Myocyte (in vitro differentiated cells): ENCODE data around the gene AQR. TPM values are rescaled to one million over a fixed set of nuclear protein-coding genes. Genes with fewer than 3 reads are reported as not detected.
"Not testable (repeated sequence)": the region's sequence is repeated elsewhere in the genome, so short reads cannot be mapped to it uniquely, and the experiment has no call there.

Experiments
- DNase-seq: peaks from one replicate; pipeline ENCODE4 v3.0.0-alpha.2; 2012; ENCODE audit warnings: low read depth
- total RNA-seq: library from RNA; depleted of rRNA; stranded (reverse); fragments of >200 nt; gene quantifications from 2 replicates; pipeline ENCODE4 v1.2.3, GENCODE V29; 2014

Gene AQR
- total RNA-seq, 1 donor from 2014 or later = 24.1 TPM

GRCh38 chr15:34953851-34954250 is 15.7 kb downstream of the AQR start:
- DNase-seq = no peak

GRCh38 chr15:34952481-34952880 is 17.1 kb downstream of the AQR start:
- no peak for DNase-seq

- DNase-seq = no peak
These were observed 17.5 kb downstream of the AQR start for GRCh38 chr15:34951993-34952392.

- no peak for DNase-seq
These were observed 24.6 kb downstream of the AQR start for GRCh38 chr15:34944936-34945335.

GRCh38 chr15:34943711-34944110 is 25.8 kb downstream of the AQR start:
- no peak for DNase-seq

- not testable (repeated sequence) for DNase-seq
These were observed 26.3 kb downstream of the AQR start for GRCh38 chr15:34943264-34943663.

- no peak for DNase-seq
These were observed 27.2 kb downstream of the AQR start for GRCh38 chr15:34942363-34942762.

GRCh38 chr15:34941831-34942230 is 27.7 kb downstream of the AQR start:
- no peak for DNase-seq

- DNase-seq = no peak
These were observed 28.3 kb downstream of the AQR start for GRCh38 chr15:34941185-34941698.

GRCh38 chr15:34933432-34933975 is 36.0 kb downstream of the AQR start:
- DNase-seq = no peak

GRCh38 chr15:34928349-34928748 is 41.2 kb downstream of the AQR start:
- not testable (repeated sequence) for DNase-seq

- DNase-seq = peak; percentile 50
These were observed 41.8 kb downstream of the AQR start for GRCh38 chr15:34927726-34928125.

- peak; percentile 15 for DNase-seq
These were observed 55.2 kb downstream of the AQR start for GRCh38 chr15:34914317-34914716.

GRCh38 chr15:34905047-34905446 is 64.5 kb downstream of the AQR start:
- no peak for DNase-seq

- no peak for DNase-seq
These were observed 65.0 kb downstream of the AQR start for GRCh38 chr15:34904527-34904926.

GRCh38 chr15:34900748-34901147 is 68.8 kb downstream of the AQR start:
- DNase-seq = peak; percentile 90

GRCh38 chr15:34896183-34896582 is 73.4 kb downstream of the AQR start:
- DNase-seq = no peak

- DNase-seq = no peak
These were observed 75.6 kb downstream of the AQR start for GRCh38 chr15:34893967-34894366.

- DNase-seq = no peak
These were observed 76.5 kb downstream of the AQR start for GRCh38 chr15:34892963-34893591.

GRCh38 chr15:34890424-34890823 is 79.1 kb downstream of the AQR start:
- no peak for DNase-seq

- DNase-seq = no peak
These were observed 80.1 kb downstream of the AQR start for GRCh38 chr15:34889476-34889875.

GRCh38 chr15:34886134-34886533 is 83.4 kb downstream of the AQR start:
- peak; percentile 4 for DNase-seq

- DNase-seq = peak; percentile 22
These were observed 85.9 kb downstream of the AQR start for GRCh38 chr15:34883633-34884032.
